ENCODE data around the gene PDE11A. TPM values are rescaled to one million over a fixed set of nuclear protein-coding genes. Genes with fewer than 3 reads are reported as not detected.
"Not testable (repeated sequence)": the region's sequence is repeated elsewhere in the genome, so short reads cannot be mapped to it uniquely, and the experiment has no call there.

PDE11A gene
- total RNA-seq, 1 donor from 2014 or later: not detected

- intact Hi-C loops (cut with micrococcal nuclease): no loop called here
Measured at GRCh38 chr2:177828557-177828956, 244.0 kb downstream of the PDE11A start.

DNA sequence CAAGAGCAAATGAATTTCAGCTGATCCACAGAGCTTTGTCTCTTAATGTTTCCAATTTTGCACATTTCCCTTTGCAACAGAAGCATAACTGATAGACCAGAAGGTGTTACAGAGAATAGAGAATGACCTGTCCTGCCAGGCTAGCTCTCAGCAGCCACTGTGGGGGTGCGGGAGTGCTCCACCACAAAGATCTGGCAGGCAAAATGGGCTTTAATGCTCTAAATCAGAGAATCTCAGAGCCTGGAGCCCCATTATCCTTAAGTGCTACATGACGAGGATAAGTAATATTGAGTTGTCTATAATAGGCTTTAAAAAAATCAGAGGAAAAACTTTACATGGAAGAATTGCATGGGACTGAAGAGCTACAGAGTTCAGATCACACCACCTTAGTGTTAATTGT lies 245.7 kb downstream of the PDE11A start:
- intact Hi-C loops (cut with micrococcal nuclease): no loop called here

DNA sequence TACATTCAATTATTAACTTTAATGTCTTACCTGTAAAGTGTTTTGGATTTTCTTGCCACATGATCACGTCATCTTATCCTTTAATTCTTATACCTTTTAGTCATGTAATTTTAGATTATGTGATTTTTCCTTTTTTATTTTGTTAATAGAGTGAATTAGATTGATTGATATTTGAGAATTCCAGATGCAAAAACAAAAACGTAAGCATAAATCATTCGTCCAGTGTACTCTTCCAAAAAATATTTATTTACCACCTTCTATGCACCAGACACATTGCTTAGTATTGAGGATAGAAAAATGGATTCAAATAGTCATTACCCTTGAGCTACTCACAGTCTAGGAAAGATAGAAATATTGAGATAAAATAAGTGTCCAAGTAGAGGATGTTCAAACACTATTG lies 249.6 kb downstream of the PDE11A start:
- intact Hi-C loops (cut with micrococcal nuclease): no loop called here

DNA sequence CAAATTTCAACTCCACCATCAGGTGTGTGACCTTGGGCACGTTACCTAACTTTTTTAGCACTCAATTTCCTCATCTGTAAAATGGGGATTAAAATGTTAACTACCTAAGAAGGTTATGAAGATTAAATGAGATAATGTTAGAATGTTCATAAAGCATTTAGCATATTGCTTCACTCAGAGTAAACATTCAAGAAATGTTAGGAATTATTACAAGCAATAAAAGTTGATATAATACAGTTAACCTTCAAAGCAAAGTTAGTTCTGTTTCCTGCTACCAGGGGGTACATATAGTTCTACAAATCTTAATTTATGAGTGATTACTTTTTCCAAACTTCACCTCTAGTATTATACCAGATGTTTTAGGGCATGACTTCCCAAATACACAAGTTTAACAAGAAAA lies 254.2 kb downstream of the PDE11A start:
- intact Hi-C loops (cut with micrococcal nuclease): no loop called here

GRCh38 chr2:177817300-177817699 lies 255.3 kb downstream of the PDE11A start:
- intact Hi-C loops (cut with micrococcal nuclease): no loop called here

- intact Hi-C loops (cut with micrococcal nuclease): no loop called here
Measured at GRCh38 chr2:177816766-177817165, 255.8 kb downstream of the PDE11A start.

GRCh38 chr2:177812713-177813396 lies 259.7 kb downstream of the PDE11A start:
- intact Hi-C loops (cut with micrococcal nuclease): no loop called here

- intact Hi-C loops (cut with micrococcal nuclease): no loop called here
Measured at GRCh38 chr2:177810906-177811305, 261.7 kb downstream of the PDE11A start.

- intact Hi-C loops (cut with micrococcal nuclease): no loop called here
Measured at GRCh38 chr2:177808984-177809809, 263.4 kb downstream of the PDE11A start.

- intact Hi-C loops (cut with micrococcal nuclease): no loop called here
Measured at GRCh38 chr2:177806025-177806424, 266.6 kb downstream of the PDE11A start.

DNA sequence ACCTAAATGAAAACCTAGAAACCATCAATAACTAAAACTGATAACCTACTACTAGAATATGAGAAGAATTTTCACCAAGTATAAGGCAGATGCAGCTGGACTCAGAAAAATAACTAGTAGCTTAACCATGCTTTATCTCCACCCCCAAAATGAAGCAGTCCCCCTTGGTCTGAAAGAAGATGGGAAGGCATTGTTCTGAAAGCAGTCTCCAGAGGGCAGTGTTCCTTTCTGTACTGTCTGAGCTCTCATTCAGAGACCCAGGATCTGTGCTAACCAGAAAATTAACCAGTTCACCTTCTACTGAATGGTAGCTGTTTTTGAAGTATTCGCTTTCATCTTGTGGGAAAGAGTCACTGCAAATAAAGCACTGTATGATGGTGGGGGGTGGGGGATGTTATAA lies 273.0 kb downstream of the PDE11A start:
- intact Hi-C loops (cut with micrococcal nuclease): no loop called here

- intact Hi-C loops (cut with micrococcal nuclease): no loop called here
Measured at GRCh38 chr2:177797808-177798207, 274.8 kb downstream of the PDE11A start.

DNA sequence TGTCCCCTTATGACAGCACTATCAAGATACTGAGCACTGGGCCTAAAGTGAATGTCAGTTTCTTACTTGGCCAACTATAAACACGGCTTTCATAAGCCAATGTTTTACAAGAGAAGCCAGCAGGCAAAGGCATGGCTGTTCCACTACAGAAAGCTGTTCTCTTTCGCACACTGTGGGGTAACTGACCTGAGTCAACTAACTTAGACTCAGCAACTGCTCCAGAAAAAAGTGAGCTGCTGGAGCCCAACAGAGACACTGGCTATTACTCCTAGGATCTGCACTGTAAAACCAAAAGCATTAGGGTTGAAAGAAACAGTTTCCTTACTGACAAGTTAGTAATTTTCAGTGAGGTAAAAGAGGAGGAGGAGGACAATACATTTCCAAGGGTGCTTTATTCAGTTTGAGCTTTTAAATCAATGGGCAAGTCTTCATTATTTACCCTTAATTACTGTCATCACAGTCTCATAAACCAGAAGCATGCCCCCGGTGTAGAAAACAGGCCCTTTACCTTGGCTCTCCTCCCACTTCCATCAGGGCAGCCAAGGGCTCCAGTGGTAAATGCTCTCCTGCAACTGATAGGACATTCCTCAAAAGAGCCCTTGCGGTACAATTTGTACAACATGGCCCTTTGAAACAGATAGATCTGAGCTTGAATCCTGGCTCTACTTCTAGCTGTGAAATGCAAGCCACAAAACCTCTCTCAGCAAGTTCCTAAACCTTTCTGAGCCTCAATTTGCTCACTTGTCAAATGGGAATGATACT lies 275.7 kb downstream of the PDE11A start:
- intact Hi-C loops (cut with micrococcal nuclease): no loop called here

GRCh38 chr2:177796011-177796410 lies 276.6 kb downstream of the PDE11A start:
- intact Hi-C loops (cut with micrococcal nuclease): no loop called here

GRCh38 chr2:177785143-177785542 lies 287.4 kb downstream of the PDE11A start:
- intact Hi-C loops (cut with micrococcal nuclease): not testable (repeated sequence)

DNA sequence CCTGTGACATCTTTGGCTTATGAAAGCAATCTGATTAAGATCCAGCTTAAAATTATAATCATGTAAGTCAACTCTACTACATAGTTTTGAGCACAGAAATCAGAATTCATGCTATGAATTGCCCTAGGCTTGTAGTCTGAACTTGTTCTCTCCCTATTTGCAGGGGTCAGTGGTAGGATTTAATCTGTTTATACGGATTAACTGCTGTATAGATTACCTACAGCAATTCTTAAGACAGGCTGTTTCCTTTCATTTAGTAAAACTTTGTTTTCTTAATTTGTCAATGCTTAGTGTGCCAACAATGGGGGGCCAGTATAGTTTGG lies 287.9 kb downstream of the PDE11A start:
- intact Hi-C loops (cut with micrococcal nuclease): no loop called here

GRCh38 chr2:177783835-177784744 lies 288.5 kb downstream of the PDE11A start:
- intact Hi-C loops (cut with micrococcal nuclease): no loop called here

DNA sequence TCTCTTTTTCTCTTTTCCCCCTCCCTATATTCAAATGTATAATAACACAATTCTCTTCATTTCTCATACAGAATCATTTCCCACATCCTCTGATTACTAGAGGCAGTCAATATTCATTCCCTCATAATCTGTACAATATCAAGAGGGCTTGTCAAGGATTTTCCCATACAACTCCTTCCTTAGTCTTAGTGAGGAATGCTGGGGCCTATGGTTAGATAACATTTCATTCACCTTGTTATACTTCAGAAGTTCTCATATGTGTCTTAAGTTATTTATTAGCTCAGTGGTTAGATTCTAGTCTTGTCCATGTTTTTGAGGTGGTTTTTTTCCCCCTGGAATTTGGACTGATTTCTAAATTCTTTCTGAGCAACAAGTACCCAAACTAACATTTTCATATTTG lies 289.5 kb downstream of the PDE11A start:
- intact Hi-C loops (cut with micrococcal nuclease): no loop called here

GRCh38 chr2:177782613-177783012 lies 290.0 kb downstream of the PDE11A start:
- intact Hi-C loops (cut with micrococcal nuclease): no loop called here

GRCh38 chr2:177778472-177778871 lies 294.1 kb downstream of the PDE11A start:
- intact Hi-C loops (cut with micrococcal nuclease): no loop called here

- intact Hi-C loops (cut with micrococcal nuclease): loop anchor here (2.0 kb wide), 1 partner anchor 134 kb away; no protein-coding TSS in a partner anchor
Measured at GRCh38 chr2:177772529-177772928, 300.0 kb downstream of the PDE11A start.
